Activated CD4-positive, alpha-beta T cell treated with anti-CD3 and anti-CD28 coated beads, Interleukin-2, amount 10 ng/mL, durations not matched to agents 7 days and 5 days (primary cell): Measurements from ENCODE around the gene TKFC. TPM values are rescaled to one million over a fixed set of nuclear protein-coding genes. Genes with fewer than 3 reads are reported as not detected.
A peak's percentile ranks its signal among the peaks of the same experiment; 100 is the strongest.
"Not testable (repeated sequence)": the region's sequence is repeated elsewhere in the genome, so short reads cannot be mapped to it uniquely, and the experiment has no call there.

Experiments
- CTCF ChIA-PET: fragments of 350-600 bp; sonication (Branson Sonifier 250); formaldehyde crosslinking; loops from one replicate; lab custom pipeline; 2021; ENCODE audit warnings: antibody characterized with exemption; lab: Charles Lee
- POLR2A ChIA-PET: fragments of 350-600 bp; sonication (Branson Sonifier 250); formaldehyde crosslinking; loops from one replicate; lab custom pipeline; 2021; ENCODE audit warnings: antibody characterized with exemption; lab: Charles Lee
- DNase-seq: peaks from one replicate; pipeline ENCODE4 v3.0.0-alpha.2; 2020
- H3K27ac Mint-ChIP-seq: one replicate; pipeline ENCODE4 v1.8.0; 2021; ENCODE audit warnings: mild to moderate bottlenecking, moderate library complexity, mixed read lengths
- H3K27me3 Mint-ChIP-seq: one replicate; pipeline ENCODE4 v1.8.0; 2021; ENCODE audit warnings: mixed read lengths
- H3K36me3 Mint-ChIP-seq: one replicate; pipeline ENCODE4 v1.8.0; 2021; ENCODE audit warnings: low read depth, mixed read lengths
- H3K4me1 Mint-ChIP-seq: one replicate; pipeline ENCODE4 v1.8.0; 2021; ENCODE audit warnings: mixed read lengths
- H3K4me3 Mint-ChIP-seq: one replicate; pipeline ENCODE4 v1.8.0; 2021; ENCODE audit warnings: mild to moderate bottlenecking, moderate library complexity, mixed read lengths
- H3K9me3 Mint-ChIP-seq: one replicate; pipeline ENCODE4 v1.8.0; 2021; ENCODE audit warnings: mixed read lengths
- total RNA-seq, 2 experiments: library from RNA; stranded (reverse); gene quantifications; one replicate each; pipeline ENCODE4 v1.2.3, GENCODE V29; 2021

TKFC gene
- total RNA-seq, 2 experiments from 2014 or later, result 40.0 to 46.9 TPM

DNA sequence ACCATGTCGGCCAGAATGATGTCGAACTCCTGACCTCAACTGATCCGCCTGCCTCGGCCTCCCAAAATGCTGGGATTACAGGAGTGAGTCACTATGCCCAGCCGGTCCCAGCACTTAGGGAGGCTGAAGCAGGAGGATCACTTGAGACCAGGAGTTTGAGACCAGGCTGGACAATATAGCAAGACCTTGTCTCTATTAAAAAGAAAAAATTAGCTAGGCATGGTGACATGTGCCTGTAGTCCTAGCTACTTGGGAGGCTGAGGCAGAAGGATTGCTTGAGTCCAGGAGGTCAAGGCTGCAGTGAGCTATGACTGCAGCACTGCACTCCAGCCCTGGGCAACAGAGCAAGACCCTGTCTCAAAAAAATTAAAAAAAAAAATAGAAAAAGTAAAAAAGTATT is 50.8 kb downstream of the TKFC start:
- H3K36me3 Mint-ChIP-seq, H3K27me3 Mint-ChIP-seq, H3K9me3 Mint-ChIP-seq, H3K4me1 Mint-ChIP-seq, POLR2A ChIA-PET, DNase-seq, H3K4me3 Mint-ChIP-seq, H3K27ac Mint-ChIP-seq: not testable (repeated sequence)
- CTCF ChIA-PET, result interaction anchor here (2.5 to 6.8 kb wide), 4 partner anchors 11 to 49 kb away, joined by 22 to 88 read pairs (median 24); partner anchors contain the start of genes CYB561A3, DDB1, TKFC and TMEM138

DNA sequence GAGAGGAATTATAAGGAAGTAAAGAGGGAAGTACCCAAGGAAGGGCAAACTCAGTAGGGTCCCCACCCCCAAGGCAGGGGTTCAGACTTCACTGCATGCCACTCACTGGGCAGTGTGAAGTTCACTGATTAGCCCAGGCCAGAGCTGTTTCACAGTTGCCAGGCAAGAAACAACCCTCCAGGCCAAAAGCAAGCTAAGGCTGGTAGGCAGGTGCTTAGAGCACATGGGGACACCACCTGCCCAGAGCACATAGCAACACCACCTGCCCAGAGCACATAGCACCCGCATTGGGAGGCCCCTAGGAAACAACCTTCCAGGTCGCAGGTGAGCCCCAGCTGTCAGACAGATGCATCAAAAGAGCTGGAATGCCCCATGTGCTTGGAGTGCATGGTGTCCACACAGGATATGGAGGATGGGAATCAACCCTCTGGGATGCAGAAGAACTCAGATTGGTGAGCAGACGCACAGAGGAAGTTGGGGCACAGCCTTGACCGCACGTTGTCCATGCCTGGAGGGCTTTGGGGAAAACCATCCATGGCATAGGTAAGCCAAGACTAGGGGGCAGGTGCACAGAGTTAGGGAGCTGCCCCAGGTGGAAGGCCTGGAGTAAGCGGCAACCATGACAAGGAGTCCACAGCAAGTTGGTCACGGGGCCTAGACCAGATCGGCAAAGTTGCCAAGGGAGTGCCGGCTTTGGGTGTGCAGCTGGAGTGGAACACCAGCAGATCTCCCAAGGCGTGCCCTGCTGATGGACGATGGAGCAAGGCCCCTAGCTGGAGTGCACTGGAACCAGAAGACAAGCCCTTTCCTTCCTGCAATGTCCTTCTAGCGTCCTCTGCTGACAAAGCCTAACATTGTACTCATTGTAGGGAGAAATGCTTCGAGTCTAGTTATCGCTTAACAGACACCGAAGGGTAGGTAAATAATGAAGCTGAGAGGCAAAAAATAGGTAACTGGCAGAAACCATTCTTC is 51.5 kb downstream of the TKFC start:
- Mint-ChIP-seq H3K36me3 (peaks cover under 1% of the 10 kb centered on the region), H3K9me3 (peaks cover 3% of the 10 kb centered on the region), H3K27ac (no peak overlapping the region), H3K27me3 (no peaks in the 10 kb centered on the region), H3K4me3 (no peak overlapping the region), H3K4me1 (peaks cover 5% of the 10 kb centered on the region)
- CTCF ChIA-PET, result interaction anchor here (0.7 to 6.8 kb wide), 21 partner anchors 8 to 216 kb away, joined by 3 to 88 read pairs (median 5); partner anchors contain the start of genes CPSF7, CYB561A3, DDB1 and SDHAF2
- DNase-seq, result no peak
- POLR2A ChIA-PET, result no interaction called here

DNA sequence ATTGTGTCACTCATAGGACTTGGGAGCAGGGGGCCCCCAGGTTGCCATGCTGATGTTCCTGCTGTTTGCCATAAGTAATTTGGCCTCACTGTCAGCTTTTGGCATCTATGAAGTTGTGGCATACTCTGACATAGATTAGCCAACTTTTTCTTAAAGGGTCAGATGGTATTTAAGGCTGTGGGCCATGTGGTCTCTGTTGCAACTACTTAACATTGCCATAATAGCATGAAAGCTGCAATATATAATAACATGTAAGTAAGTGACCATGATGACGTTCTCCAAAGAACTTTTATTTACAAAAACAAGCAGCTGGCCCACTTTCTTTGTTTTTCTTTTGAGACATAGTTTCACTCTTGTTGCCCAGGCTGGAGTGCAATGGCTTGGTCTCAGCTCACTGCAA is 57.1 kb downstream of the TKFC start:
- CTCF ChIA-PET, result interaction anchor here (0.6 to 1.3 kb wide), 4 partner anchors 26 to 94 kb away, joined by 3 to 4 read pairs (median 3); no protein-coding TSS in a partner anchor
- no peaks in the 10 kb centered on the region for H3K27me3 Mint-ChIP-seq
- DNase-seq, result no peak
- peaks cover 30% of the 10 kb centered on the region for H3K4me1 Mint-ChIP-seq
- no peak overlapping the region for H3K4me3 Mint-ChIP-seq
- peaks cover 6% of the 10 kb centered on the region for H3K9me3 Mint-ChIP-seq
- no peak overlapping the region for H3K27ac Mint-ChIP-seq
- POLR2A ChIA-PET, result no interaction called here
- H3K36me3 Mint-ChIP-seq, result peaks cover 7% of the 10 kb centered on the region

DNA sequence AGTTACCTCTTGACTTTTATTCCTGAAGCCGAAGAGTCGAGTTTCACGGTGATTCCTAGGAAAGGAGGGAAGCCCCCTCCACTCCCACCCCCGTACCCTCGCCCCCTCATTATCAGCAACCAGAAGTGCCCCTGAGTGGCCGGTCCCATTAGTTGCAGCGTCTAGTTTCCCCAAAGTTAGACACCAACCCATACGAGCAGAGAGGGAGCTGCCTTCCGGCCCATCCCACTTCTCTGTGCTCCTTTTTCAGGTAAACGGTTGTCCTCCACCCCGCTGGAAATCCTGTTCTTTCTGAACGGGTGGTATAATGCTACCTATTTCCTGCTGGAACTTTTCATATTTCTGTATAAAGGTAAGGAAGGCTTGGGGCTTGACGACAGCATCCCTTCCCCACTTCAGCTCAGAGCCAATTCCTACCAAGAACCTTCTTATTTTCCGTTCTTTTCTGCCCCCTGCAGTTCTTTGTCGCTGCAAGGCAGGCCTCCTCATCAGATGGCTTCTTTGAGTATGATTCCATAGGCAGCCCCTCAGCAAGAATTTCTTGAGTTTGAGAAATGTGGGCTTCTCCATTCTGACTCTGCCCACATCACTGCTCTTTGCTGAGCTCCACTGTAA is 60.1 kb downstream of the TKFC start:
- Mint-ChIP-seq H3K4me3 (peak overlapping the region; percentile 78), H3K27ac (peak overlapping the region; percentile 92), H3K9me3 (peaks cover 6% of the 10 kb centered on the region), H3K27me3 (no peaks in the 10 kb centered on the region), H3K36me3 (peaks cover 8% of the 10 kb centered on the region), H3K4me1 (peaks cover 25% of the 10 kb centered on the region)
- ChIA-PET POLR2A (interaction anchor here (0.9 kb wide), 1 partner anchor 57 kb away, joined by 4 read pairs; no protein-coding TSS in a partner anchor), CTCF (interaction anchor here (0.9 to 4.2 kb wide), 13 partner anchors 8 to 208 kb away, joined by 3 to 22 read pairs (median 4); partner anchors contain the start of genes CPSF7 and SDHAF2)
- DNase-seq, result no peak

Other genes with a start within 250 kb of the TKFC start
- 100 to 1,000 TPM; 379 to 405 TPM for gene CD5, start 230.7 kb upstream of the TKFC start, total RNA-seq
- gene VPS37C, start 171.8 kb upstream of the TKFC start, total RNA-seq, result 1 to 10 TPM; 5.5 to 5.8 TPM
- not detected for gene PGA3, start 129.7 kb upstream of the TKFC start, total RNA-seq
- not detected for gene PGA4, start 110.9 kb upstream of the TKFC start, total RNA-seq
- not detected for gene PGA5, start 92.1 kb upstream of the TKFC start, total RNA-seq
- gene VWCE, start 37.9 kb upstream of the TKFC start, total RNA-seq, result 1 to 10 TPM; 1.6 to 1.7 TPM
- gene DDB1, start 123 bp upstream of the TKFC start, total RNA-seq, result 100 to 1,000 TPM; 207 to 222 TPM
- gene CYB561A3, start 28.7 kb downstream of the TKFC start, total RNA-seq, result 10 to 100 TPM; 49.4 to 59.6 TPM
- 10 to 100 TPM; 52.0 to 60.4 TPM for gene TMEM138, start 29.1 kb downstream of the TKFC start, total RNA-seq
- 1 to 10 TPM; 3.7 to 6.3 TPM for gene TMEM216, start 59.4 kb downstream of the TKFC start, total RNA-seq
- gene CPSF7, start 96.7 kb downstream of the TKFC start, total RNA-seq, result 100 to 1,000 TPM; 106 to 133 TPM
- gene SDHAF2, start 96.9 kb downstream of the TKFC start, total RNA-seq, result 10 to 100 TPM; 42.4 to 48.3 TPM
- not detected for gene LRRC10B, start 175.5 kb downstream of the TKFC start, total RNA-seq
- gene SYT7, start 247.8 kb downstream of the TKFC start, total RNA-seq, result not detected